Transverse colon (tissue), 4 donors: ENCODE data around the gene OGFOD1. TPM values are rescaled to one million over a fixed set of nuclear protein-coding genes. Genes with fewer than 3 reads are reported as not detected.

ENCODE experiments used
- DNase-seq: peaks from one replicate; pipeline ENCODE4 v3.0.0-alpha.2; 2019
- H3K27ac ChIP-seq, 4 donors: fragments of 200-600 bp; sonication (generic); 2 replicates each; pipeline ENCODE4 v1.5.1; 2016 to 2018; ENCODE audit warnings: inconsistent platforms in 4 of 4
- H3K27me3 ChIP-seq: fragments of 200-600 bp; sonication (generic); 2 replicates; pipeline ENCODE4 v1.5.1; 2017; ENCODE audit warnings: inconsistent platforms
- H3K36me3 ChIP-seq, 4 donors: fragments of 200-600 bp; sonication (generic); 2 replicates each; pipeline ENCODE4 v1.5.1; 2017 to 2019; ENCODE audit warnings: inconsistent platforms in 4 of 4
- H3K4me1 ChIP-seq, 4 donors: fragments of 200-600 bp; sonication (generic); 2 replicates each; pipeline ENCODE4 v1.5.1; 2017 to 2020; ENCODE audit warnings: inconsistent platforms in 4 of 4
- H3K4me3 ChIP-seq, 4 donors: fragments of 200-600 bp; sonication (generic); 1 replicate in 1 of 4; 2 replicates in 3 of 4; pipeline versions ENCODE4 v1.5.1 to v1.6.1; 2017 to 2019; ENCODE audit warnings: inconsistent platforms in 4 of 4
- H3K9me3 ChIP-seq, 2 donors: fragments of 200-600 bp; sonication (generic); 2 replicates each; pipeline ENCODE4 v1.5.1; 2017 to 2019; ENCODE audit warnings: inconsistent platforms in 2 of 2
- CTCF ChIP-seq, 5 experiments: fragments of 200-600 bp in 3 of 5; fragments of 450-650 bp in 2 of 5; sonication (generic) in 3 of 5; IDR thresholded peaks; 1 replicate in 2 of 5; 2 replicates in 3 of 5; pipeline ENCODE4 v1.5.1; 2016 to 2017; ENCODE audit warnings: antibody characterized with exemption in 5 of 5, inconsistent platforms in 3 of 5, mild to moderate bottlenecking in 2 of 5, moderate library complexity in 1 of 5
- EP300 ChIP-seq: sonication (generic); formaldehyde crosslinking; IDR thresholded peaks from one replicate; pipeline ENCODE4 v1.6.1; 2017; ENCODE audit warnings: antibody characterized with exemption, low read depth
- POLR2A ChIP-seq: fragments of 450-650 bp; IDR thresholded peaks from one replicate; pipeline ENCODE4 v1.6.1; 2016; ENCODE audit warnings: antibody characterized with exemption, mild to moderate bottlenecking, moderate library complexity
- POLR2AphosphoS5 ChIP-seq, 3 donors: sonication (generic); formaldehyde crosslinking; IDR thresholded peaks; one replicate each; pipeline ENCODE4 v1.6.1; 2016; ENCODE audit warnings: antibody characterized with exemption in 3 of 3
- WGBS, 2 donors: methylation state at CpG; one replicate each; pipeline ENCODE4 v1.1.5; 2018; ENCODE audit warnings: low coverage in 1 of 2; 5-methylcytosine and 5-hydroxymethylcytosine counted together
- in situ Hi-C, 4 donors: fragments of 200-750 bp; cut with MboI; loops; one replicate each; pipeline versions ENCODE4 v1.15.0 to v1.15.1; 2017; ENCODE audit warnings: low sequenced_read_pairs in 3 of 4, low pct_ligation_motif_present in 1 of 4, low pct_unique_long_range_greater_than_20kb in 1 of 4
- intact Hi-C: fragments of 100-400 bp; cut with DNase I; formaldehyde crosslinking; loops from one replicate; pipeline ENCODE4 v1.15.1; 2023; ENCODE audit warnings: low total_unique reads
- total RNA-seq, 4 donors: library from RNA; depleted of rRNA; stranded (reverse); fragments of >200 nt; gene quantifications; one replicate each; pipeline ENCODE4 v1.1.0, GENCODE V29; 2016

The OGFOD1 gene
- total RNA-seq, 4 donors from 2014 or later = 2.8 to 22.5 (median 9.5) TPM

GRCh38 chr16:56466344-56466743 is 15.0 kb downstream of the OGFOD1 start:
- in situ Hi-C loops (no loop called here), intact Hi-C loops (no loop called here)
- Histone ChIP-seq H3K4me3 (no peak overlapping the region), H3K27me3 (no peaks in the 10 kb centered on the region), H3K9me3 (no peaks in the 10 kb centered on the region), H3K36me3 (peaks cover 0 to 61% (median 30%) of the 10 kb centered on the region in 4 donors), H3K4me1 (no peaks in the 10 kb centered on the region), H3K27ac (no peak overlapping the region)
- no peak for TF ChIP-seq EP300
- no peak for TF ChIP-seq CTCF (IDR thresholded peaks at IDR 0.05)
- no peak for TF ChIP-seq POLR2A
- no peak for TF ChIP-seq POLR2AphosphoS5 (IDR thresholded peaks at IDR 0.05)
- no peak for DNase-seq
- 92% methylated on average over 2 of the region's 2 CpGs for WGBS, 2 donors

DNA sequence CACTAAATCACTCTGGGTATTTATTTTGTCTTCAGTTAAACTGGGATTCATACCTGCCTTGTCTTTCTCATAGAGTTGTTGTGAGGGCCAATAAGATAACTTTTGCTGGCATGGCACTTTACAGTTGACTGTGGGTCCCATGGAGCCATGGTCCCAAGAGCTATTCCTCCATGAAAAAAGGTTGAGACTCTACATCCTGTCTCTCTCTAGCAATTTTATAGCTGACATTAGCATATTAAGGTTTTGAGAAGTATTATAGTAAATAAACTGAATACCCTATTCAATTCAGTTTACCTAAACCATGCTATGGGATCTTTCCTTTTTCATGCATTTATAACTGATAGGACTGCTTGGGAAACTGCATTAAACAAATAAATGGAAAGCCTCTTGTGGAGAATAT is 17.4 kb downstream of the OGFOD1 start:
- in situ Hi-C loops (no loop called here), intact Hi-C loops (no loop called here)
- H3K27me3 ChIP-seq = no peaks in the 10 kb centered on the region
- peaks cover 0 to 79% (median 39%) of the 10 kb centered on the region in 4 donors for H3K36me3 ChIP-seq
- H3K4me1 ChIP-seq = no peaks in the 10 kb centered on the region
- H3K9me3 ChIP-seq = no peaks in the 10 kb centered on the region
- TF ChIP-seq EP300 (no peak), CTCF (IDR thresholded peaks at IDR 0.05) (no peak)
- no peak overlapping the region for H3K27ac ChIP-seq
- no peak for DNase-seq
- H3K4me3 ChIP-seq = no peak overlapping the region

GRCh38 chr16:56469748-56470147 is 18.4 kb downstream of the OGFOD1 start:
- Histone ChIP-seq H3K9me3 (no peaks in the 10 kb centered on the region), H3K36me3 (peaks cover 0 to 80% (median 39%) of the 10 kb centered on the region in 4 donors), H3K27me3 (no peaks in the 10 kb centered on the region), H3K27ac (no peak overlapping the region), H3K4me3 (no peak overlapping the region), H3K4me1 (no peaks in the 10 kb centered on the region)
- WGBS, 2 donors = 91 to 95% methylated on average over 7 of the region's 7 CpGs
- DNase-seq = no peak
- TF ChIP-seq POLR2AphosphoS5 (IDR thresholded peaks at IDR 0.05) (no peak), EP300 (no peak), POLR2A (no peak), CTCF (IDR thresholded peaks at IDR 0.05) (no peak)
- intact Hi-C loops (no loop called here), in situ Hi-C loops (no loop called here)

- H3K4me1 ChIP-seq = no peaks in the 10 kb centered on the region
- in situ Hi-C loops = no loop called here
- TF ChIP-seq POLR2A = no peak
- no peak for TF ChIP-seq POLR2AphosphoS5 (IDR thresholded peaks at IDR 0.05)
- TF ChIP-seq EP300 = no peak
- no peak for TF ChIP-seq CTCF (IDR thresholded peaks at IDR 0.05)
- no peak overlapping the region for H3K4me3 ChIP-seq
- H3K27ac ChIP-seq = no peak overlapping the region
- H3K36me3 ChIP-seq = peaks cover 0 to 84% (median 41%) of the 10 kb centered on the region in 4 donors
- DNase-seq = no peak
- intact Hi-C loops = no loop called here
- 81 to 90% methylated on average over 2 to 3 of the region's 3 CpGs for WGBS, 2 donors
- no peaks in the 10 kb centered on the region for H3K27me3 ChIP-seq
- H3K9me3 ChIP-seq = no peaks in the 10 kb centered on the region
These were observed 18.9 kb downstream of the OGFOD1 start for GRCh38 chr16:56470232-56470631.
